SK-MEL-5 (cell line): ENCODE results near the gene UBE3B. TPM values are rescaled to one million over a fixed set of nuclear protein-coding genes. Genes with fewer than 3 reads are reported as not detected.

ENCODE experiments used
- total RNA-seq: library from RNA; depleted of rRNA; stranded (reverse); fragments of >200 nt; shearing (Covaris generic); gene quantifications from 2 replicates; pipeline ENCODE4 v1.2.3, GENCODE V29; 2014; rRNA removed

UBE3B gene
- total RNA-seq, 1 experiment from 2014 or later: 20.5 TPM

Other genes starting within 250 kb of the UBE3B start
- gene FOXN4, start 168.3 kb upstream of the UBE3B start, total RNA-seq: not detected in 2 replicates
- 0.08 TPM in 1 of 2 replicates, not detected in the other for gene MYO1H, start 129.7 kb upstream of the UBE3B start, total RNA-seq
- 17.2 and 24.6 TPM in 2 replicates for gene KCTD10, start 334 bp upstream of the UBE3B start, total RNA-seq
- 62.2 and 74.3 TPM in 2 replicates for gene MMAB, start 95.9 kb downstream of the UBE3B start, total RNA-seq
- 22.9 and 27.2 TPM in 2 replicates for gene MVK, start 96.2 kb downstream of the UBE3B start, total RNA-seq
- 8.5 and 8.9 TPM in 2 replicates for gene FAM222A, start 236.2 kb downstream of the UBE3B start, total RNA-seq